Measurements from ENCODE around the gene UCN2.
"Not testable (repeated sequence)": the region's sequence is repeated elsewhere in the genome, so short reads cannot be mapped to it uniquely, and the experiment has no call there.

Gene UCN2

DNA sequence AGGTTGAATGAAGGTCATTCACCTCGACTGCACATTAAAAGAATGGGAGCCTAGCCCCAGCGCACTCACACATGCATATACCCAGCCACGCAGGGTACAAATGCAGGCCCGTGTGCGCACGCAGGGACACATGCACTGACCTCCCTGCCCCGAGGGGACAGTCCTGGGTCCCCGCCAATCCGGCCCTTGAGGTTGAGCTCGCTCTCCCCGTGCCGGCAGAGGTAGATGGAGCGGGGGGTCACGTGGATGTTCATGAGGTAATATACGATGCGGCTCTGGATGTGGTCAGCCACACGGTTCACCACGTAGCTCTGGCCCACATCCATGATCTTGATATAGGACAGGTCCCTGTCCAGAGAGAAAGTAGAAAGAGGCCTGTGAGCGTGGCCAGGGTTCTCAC lies 27.5 kb downstream of the UCN2 start:
- no peak for DNase-seq (ENCODE audit: low spot score)

DNA sequence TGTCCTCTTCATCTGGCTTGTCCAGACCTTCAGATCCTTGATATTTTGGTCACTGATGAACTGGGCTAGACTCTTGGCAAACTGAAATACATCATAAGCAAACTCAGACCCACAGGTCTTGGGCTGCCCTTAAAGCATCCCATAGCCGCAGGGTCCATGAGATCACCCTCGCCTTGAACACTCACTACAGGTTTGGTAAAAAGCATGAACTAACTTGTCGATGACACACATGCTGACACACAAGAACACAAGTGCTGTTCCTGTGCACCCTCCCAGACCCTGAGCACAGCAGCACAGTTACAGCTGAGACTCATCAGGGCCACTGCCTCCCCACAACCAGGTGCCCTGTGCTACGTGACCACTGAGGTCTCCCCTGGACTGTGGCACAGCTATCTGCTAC lies 28.0 kb downstream of the UCN2 start:
- no peak for DNase-seq (ENCODE audit: low spot score)

DNA sequence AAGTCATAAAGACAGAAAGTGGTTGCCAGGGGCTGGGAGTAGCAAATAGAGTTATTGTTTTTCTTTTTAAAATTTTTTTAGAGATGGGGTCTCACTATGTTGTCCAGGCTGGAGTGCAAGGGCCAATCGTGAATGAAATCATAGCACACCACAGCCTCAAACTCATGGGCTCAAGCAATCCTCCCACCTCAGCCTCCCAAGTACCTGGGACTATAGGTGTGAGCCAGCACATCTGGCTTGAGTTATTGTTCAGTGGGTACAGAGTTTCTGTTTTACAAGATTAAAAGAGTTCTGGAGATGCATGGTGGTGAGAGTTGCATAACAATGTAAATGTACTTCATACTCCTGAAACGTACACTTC lies 30.6 kb downstream of the UCN2 start:
- DNase-seq (ENCODE audit: low spot score), result no peak

DNA sequence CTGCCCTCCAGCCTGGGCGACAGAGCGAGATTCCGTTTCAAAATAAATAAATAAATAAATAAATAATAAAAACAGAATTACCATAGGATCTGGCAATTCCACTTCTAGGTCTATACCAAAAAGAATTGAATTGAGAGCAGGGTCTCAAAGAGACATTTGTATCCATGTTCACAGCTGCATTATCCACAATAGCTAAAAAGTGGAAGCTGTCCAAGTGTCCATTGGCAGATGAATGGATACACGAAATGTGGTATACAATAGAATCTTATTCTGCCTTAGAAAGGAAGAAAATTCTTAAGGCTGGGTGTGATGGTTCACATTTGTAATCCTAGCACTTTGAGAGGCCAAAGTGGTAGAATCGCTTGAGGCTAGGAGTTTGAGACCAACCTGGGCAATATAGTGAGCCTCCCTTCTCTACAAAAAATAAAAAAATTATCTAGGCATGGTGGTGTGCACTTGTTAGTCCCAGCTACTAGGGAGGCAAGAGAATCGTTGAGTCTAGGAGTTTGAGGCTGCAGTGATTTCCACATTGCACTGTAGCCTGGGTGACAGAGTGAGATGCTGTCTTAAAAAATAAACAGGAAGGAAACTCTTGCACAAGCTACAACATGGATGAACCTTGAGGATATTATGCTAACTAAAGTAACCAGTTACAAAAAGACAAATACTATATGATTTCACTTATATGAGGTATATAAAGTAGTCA lies 31.2 kb downstream of the UCN2 start:
- no peak for DNase-seq (ENCODE audit: low spot score)

DNA sequence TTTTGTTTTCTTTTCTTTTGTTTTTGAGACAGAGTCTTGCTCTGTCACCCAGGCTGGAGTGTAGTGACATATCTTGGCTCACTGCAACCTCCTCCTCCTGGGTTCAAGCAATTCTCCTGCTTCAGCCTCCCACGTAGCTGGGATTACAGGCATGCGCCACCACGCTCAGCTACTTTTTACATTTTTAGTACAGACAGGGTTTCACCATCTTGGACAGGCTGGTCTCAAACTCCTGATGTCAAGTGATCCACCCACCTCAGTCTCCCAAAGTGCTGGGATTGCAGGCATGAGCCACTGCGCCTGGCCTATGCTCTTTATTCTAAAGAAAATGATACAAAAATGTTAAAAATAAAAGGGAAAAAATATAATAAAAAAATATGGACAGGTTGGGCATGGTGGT lies 32.9 kb downstream of the UCN2 start:
- DNase-seq (ENCODE audit: low spot score), result not testable (repeated sequence)

DNA sequence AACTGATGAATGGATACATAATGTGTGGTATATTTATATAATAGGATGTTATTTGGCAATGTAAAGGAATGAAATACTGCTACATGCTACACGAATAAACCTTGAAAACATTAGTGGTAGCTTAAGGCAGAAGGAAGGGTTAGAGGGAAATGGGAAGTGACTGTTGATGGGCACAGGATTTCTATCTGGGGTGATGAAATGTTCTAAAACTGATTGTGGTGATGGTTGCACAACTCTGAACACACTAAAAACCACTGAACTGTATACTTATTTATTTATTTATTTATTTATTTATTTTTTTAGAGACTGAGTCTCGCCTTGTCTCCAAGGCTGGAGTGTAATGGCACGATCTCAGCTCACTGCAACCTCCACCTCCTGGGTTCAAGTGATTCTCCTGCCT lies 34.8 kb downstream of the UCN2 start:
- DNase-seq (ENCODE audit: low spot score), result no peak

DNA sequence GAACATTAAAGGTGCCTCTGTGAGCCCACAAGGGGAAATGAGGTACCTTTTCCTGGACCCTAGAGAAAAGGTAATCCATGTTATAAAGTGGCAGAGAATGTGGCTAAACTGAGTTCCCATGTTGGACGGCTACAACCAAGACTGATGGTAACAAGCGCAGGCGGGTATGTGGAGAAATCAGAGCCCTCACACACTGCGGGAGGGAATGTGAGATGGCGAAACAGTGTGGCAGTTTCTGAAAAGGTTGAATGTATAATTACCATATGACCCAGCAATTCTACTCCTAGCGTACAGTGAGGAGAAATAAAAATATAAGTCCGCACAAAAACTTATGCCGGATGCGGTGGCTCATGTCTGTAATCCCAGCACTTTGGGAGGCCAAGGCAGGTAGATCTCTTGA lies 35.5 kb downstream of the UCN2 start:
- no peak for DNase-seq (ENCODE audit: low spot score)

DNA sequence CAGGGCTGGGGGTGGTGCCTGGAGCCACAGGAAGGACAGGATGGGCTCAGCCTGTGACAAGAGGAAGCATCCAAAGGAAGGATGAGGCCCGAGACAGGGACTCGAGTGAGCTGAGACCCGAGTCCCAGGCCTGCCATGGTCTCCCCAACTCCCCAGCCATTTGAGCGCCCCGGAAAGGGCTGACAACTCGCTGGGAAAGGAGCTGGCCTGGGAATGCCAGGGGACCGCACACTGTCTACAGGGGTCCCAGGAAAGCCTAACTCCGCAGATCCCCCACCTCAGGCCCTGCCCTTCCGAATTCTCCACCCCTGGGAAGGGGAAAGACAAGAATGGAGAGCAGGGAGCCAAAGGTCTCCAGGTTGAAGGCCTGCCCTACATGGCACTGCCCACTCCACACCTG lies 38.6 kb downstream of the UCN2 start:
- no peak for DNase-seq (ENCODE audit: low spot score)

DNA sequence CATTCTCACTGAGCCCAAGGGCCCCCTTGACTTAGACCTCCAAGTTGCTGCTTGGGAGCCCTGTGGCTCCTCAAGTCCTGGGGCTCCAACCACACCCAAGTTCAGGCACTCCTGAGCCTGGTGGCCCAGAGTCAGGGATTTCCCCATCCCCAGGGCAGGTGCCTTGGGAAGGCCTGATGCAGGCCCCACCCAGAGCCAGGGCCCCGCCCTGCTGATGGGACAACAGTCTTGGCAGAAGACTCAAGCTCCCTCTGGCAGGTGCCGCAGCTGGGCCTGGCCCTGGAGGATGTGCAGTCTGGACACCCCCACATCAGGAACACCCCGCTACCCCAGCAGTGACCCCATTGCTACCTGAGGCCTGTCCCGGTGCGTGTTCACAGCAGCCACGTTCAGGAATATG lies 41.9 kb downstream of the UCN2 start:
- DNase-seq (ENCODE audit: low spot score), result no peak

DNA sequence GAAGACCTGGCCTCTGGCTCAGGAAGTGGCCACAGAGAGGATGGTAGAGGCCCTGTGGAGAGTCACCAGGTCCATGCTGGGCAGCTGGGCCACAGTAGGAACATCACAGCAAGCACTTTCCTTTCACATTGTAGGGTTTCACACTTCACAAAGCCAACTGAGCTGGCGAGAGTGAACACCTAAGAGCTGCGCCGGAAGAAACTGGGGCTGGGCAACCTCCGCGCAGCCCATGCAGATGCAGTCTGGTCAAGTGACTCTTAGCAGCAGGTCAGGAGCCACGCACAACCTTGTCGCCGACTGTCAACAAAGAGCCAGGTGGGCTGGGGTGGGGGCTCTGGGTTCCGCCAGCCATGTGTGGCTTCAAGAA lies 44.3 kb downstream of the UCN2 start:
- DNase-seq (ENCODE audit: low spot score), result no peak

DNA sequence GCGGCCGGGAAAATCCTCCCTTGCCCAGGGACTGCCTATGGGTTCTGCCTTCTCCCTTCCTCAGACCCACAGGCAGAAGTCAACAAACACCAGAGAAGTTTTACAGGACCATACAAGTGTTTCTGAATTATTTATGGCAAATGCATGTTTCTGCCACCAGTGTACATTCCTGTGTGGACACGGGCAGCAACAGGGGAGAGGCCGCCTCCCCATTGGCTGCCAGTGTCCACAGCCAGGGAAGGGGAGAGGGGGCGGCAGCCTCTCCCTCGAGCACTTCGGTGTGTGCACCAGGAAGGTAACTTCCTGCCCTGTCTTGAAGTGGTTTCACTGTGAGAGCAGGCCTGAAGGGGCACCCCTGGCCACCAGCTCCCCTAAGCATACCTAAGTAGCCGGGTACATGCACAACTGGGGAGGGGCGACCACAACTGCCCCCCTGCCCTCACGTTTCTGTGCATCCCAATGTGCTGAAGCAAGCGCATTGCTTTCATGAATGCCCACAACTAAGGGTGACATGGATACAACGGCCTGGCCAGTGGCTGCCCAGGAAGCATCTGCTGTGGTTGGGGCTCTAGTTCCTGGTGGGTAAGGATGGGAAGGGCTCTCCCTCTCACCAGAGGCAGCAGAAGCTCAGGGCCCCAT lies 44.8 kb downstream of the UCN2 start:
- DNase-seq (ENCODE audit: low spot score), result no peak

DNA sequence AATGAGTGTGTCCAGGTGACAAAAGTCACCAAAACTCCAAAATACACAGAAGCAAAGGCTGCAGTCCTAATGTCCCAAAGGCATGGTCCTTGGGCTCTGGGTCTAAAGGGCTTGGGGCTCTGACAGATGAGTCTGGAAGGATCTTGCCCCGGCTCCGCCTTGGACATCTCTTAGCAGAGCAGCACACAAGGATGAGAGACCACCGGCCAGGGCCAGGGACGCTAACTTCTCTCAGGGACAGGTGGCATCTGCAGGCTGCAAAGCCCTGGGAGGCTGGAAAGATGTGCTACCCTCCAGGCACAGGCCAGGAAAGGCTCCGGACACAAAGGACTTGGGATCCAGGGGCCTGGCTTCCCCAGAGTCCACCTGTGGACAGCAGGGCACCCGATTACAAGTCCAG lies 45.5 kb downstream of the UCN2 start:
- no peak for DNase-seq (ENCODE audit: low spot score)

DNA sequence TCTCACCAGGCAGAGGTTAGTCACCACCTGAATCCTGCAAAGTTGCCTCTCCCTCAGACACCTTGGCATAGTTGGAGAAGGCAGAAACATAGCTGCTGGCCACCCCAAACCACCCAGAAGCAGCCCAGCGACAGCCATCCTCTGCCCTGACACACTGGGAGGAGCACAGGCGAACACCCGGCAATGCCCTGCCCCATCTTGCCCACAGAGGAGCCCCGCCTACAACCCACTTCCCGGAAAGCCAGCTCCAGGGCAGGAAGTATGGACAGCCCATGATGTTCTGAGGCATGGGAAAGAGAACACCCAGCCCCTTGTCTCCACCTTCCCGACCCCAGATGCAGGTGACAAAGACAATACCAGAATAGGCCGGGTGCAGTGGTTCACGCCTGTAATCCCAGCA lies 47.0 kb downstream of the UCN2 start:
- DNase-seq (ENCODE audit: low spot score), result no peak

DNA sequence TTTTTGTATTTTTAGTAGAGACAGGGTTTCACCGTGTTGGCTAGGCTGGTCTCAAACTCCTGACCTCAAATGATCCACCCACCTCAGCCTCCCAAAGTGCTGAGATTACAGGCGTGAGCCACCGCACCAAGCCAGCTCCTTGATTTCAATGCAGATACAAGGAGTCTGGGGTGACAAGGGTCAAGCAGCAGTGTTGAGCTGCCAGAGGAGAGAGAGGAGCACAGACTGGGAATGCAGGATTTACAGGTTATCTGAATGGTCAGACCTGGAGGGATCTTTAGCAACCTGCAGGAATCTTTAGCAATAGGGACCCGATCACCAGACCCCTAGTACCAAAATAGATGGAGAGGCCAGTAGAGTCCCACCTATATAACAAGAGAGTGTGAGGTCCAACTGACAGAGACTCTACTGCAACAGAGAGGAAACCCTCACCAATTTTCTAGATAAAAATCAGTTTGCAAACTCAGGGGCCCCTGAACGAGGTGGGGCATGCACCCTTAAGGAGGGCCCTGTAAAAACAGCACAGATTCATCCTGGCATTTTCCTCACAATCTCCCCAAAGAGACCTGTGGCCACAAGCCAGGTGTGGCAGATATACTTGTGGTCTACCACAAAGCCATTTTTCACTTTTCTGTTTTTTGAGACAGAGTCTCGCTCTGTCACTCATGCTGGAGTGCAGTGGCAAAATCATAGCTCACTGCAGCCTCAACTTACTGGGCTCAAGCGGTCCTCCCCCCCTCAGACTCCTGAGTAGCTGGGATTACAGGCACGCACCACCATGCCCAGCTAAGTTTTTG lies 49.0 kb downstream of the UCN2 start:
- DNase-seq (ENCODE audit: low spot score), result no peak

All from COLO829 (cell line).